ENCODE measurements around the gene FCAR.

DNA sequence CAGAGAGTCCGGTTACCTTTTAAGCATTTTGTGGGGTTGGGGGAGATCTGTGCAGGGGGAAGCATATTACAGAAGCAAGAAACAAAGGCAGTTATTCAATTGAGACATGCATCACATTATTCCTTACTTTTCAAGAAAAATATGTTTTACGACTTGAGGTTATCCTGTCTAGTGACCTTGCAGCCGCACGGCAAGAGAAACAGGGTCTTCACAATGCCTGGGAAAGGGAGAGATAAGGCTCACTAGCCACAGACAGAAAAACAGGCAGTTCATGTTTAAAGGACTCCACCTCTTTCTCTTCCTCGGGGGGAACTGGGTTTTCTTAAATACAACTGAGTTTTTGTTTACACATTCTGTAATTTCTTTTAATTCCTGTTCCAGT is 31.4 kb downstream of the FCAR start:
- no peak for TF ChIP-seq POLR2A (IDR thresholded peaks at IDR 0.05)
- TF ChIP-seq, protein P1, sequence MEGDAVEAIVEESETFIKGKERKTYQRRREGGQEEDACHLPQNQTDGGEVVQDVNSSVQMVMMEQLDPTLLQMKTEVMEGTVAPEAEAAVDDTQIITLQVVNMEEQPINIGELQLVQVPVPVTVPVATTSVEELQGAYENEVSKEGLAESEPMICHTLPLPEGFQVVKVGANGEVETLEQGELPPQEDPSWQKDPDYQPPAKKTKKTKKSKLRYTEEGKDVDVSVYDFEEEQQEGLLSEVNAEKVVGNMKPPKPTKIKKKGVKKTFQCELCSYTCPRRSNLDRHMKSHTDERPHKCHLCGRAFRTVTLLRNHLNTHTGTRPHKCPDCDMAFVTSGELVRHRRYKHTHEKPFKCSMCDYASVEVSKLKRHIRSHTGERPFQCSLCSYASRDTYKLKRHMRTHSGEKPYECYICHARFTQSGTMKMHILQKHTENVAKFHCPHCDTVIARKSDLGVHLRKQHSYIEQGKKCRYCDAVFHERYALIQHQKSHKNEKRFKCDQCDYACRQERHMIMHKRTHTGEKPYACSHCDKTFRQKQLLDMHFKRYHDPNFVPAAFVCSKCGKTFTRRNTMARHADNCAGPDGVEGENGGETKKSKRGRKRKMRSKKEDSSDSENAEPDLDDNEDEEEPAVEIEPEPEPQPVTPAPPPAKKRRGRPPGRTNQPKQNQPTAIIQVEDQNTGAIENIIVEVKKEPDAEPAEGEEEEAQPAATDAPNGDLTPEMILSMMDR (IDR thresholded peaks at IDR 0.05), result no peak
